Regular cardiac myocyte (primary cell): ENCODE results near the gene ABRACL. TPM values are rescaled to one million over a fixed set of nuclear protein-coding genes. Genes with fewer than 3 reads are reported as not detected.

ENCODE experiments used
- total RNA-seq: library from RNA; depleted of rRNA; stranded (reverse); fragments of >200 nt; gene quantifications from 2 replicates; pipeline ENCODE4 v1.2.3, GENCODE V29; 2014

The ABRACL gene
- total RNA-seq = 25.9 and 47.2 TPM in 2 replicates

GRCh38 chr6:139028658-139029469, at the start of gene ABRACL:
TSS of gene ABRACL (plus strand) at chr6:139028745. CDS start at chr6:139034161, 5,416 bp downstream.

GRCh38 chr6:138987643-138988468, 40.7 kb upstream of the ABRACL start, which contains the start of gene REPS1:
TSS of gene REPS1 (minus strand) at chr6:138988253. CDS start at chr6:138987682, 571 bp downstream.

Other genes starting within 250 kb of the ABRACL start
- gene ECT2L, start 232.7 kb upstream of the ABRACL start, total RNA-seq = under 0.01 TPM in 1 of 2 replicates, not detected in the other
- 32.8 and 34.4 TPM in 2 replicates for gene REPS1, start 40.5 kb upstream of the ABRACL start, total RNA-seq
- 16.3 and 27.3 TPM in 2 replicates for gene HECA, start 106.3 kb downstream of the ABRACL start, total RNA-seq